T-cell (primary cell): ENCODE data around the gene RNGTT. TPM values are rescaled to one million over a fixed set of nuclear protein-coding genes. Genes with fewer than 3 reads are reported as not detected.

Experiments used
- ATAC-seq, 4 experiments: fragments of 200-7000 bp in 3 of 4; fragments of 150-1000 bp in 1 of 4; cut with Tn5 transposase; replicated peaks in 1 of 4; 1 replicate in 3 of 4; 2 replicates in 1 of 4; pipeline ENCODE4 v1.10.0; 2021; ENCODE audit warnings: moderate library complexity in 3 of 4, mild to moderate bottlenecking in 2 of 4, moderate number of reproducible peaks in 1 of 4
- CTCF ChIA-PET, 2 donors: fragments of 300-600 bp; sonication (Branson Sonifier 250); formaldehyde crosslinking; loops; one replicate each; lab custom pipeline; 2022; ENCODE audit warnings: antibody characterized with exemption in 2 of 2; lab: Charles Lee
- POLR2A ChIA-PET, 2 donors: fragments of 300-600 bp; sonication (Branson Sonifier 250); formaldehyde crosslinking; loops; one replicate each; lab custom pipeline; 2022; ENCODE audit warnings: antibody characterized with exemption in 2 of 2; lab: Charles Lee
- DNase-seq, 35 experiments: peaks; one replicate each; pipeline versions ENCODE4 v3.0.0 to v3.0.0-alpha.2; 2013 to 2023
- H3K27ac ChIP-seq: one replicate; pipeline ENCODE4 v1.5.1; 2013; ENCODE audit warnings: low read length
- H3K27me3 ChIP-seq, 2 experiments: replicated peaks in 1 of 2; 1 replicate in 1 of 2; 2 replicates in 1 of 2; pipeline versions ENCODE4 v1.6.1 to v1.7.0; 2013; ENCODE audit warnings: low read length in 1 of 2, mixed read lengths in 1 of 2; ENCODE audit not compliant: control insufficient read depth in 2 of 2, insufficient read depth in 2 of 2; ENCODE audit errors: extremely low read depth in 1 of 2
- H3K36me3 ChIP-seq, 2 donors: 1 replicate in 1 of 2; 2 replicates in 1 of 2; pipeline versions ENCODE4 v1.6.1 to v1.7.0; 2013; ENCODE audit warnings: low read length in 1 of 2; ENCODE audit not compliant: control insufficient read depth in 2 of 2, insufficient read depth in 1 of 2; ENCODE audit errors: extremely low read depth in 1 of 2
- H3K4me1 ChIP-seq, 2 experiments: 1 replicate in 1 of 2; 2 replicates in 1 of 2; pipeline versions ENCODE4 v1.6.1 to v1.7.0; 2013; ENCODE audit warnings: low read length in 2 of 2, mixed read lengths in 1 of 2; ENCODE audit not compliant: insufficient read depth in 2 of 2, control insufficient read depth in 1 of 2; ENCODE audit errors: extremely low read depth in 1 of 2
- H3K4me3 ChIP-seq, 2 donors: 1 replicate in 1 of 2; 2 replicates in 1 of 2; pipeline versions ENCODE4 v1.5.1 to v1.7.0; 2013; ENCODE audit warnings: mild to moderate bottlenecking in 2 of 2, low read length in 1 of 2, moderate library complexity in 1 of 2; ENCODE audit not compliant: control insufficient read depth in 1 of 2; ENCODE audit errors: extremely low read depth in 1 of 2
- H3K9me3 ChIP-seq: 2 replicates; pipeline ENCODE4 v1.7.0; 2013
- H3K27ac Mint-ChIP-seq, 2 donors: one replicate each; pipeline ENCODE4 v1.8.0; 2020 to 2021; ENCODE audit warnings: mild to moderate bottlenecking in 2 of 2, mixed read lengths in 2 of 2
- H3K27me3 Mint-ChIP-seq, 2 donors: one replicate each; pipeline ENCODE4 v1.8.0; 2021 to 2022; ENCODE audit warnings: mixed read lengths in 2 of 2
- H3K36me3 Mint-ChIP-seq: one replicate; pipeline ENCODE4 v1.8.0; 2021; ENCODE audit warnings: mixed read lengths
- H3K4me1 Mint-ChIP-seq, 3 donors: one replicate each; pipeline ENCODE4 v1.8.0; 2020 to 2022; ENCODE audit warnings: mixed read lengths in 3 of 3, mild to moderate bottlenecking in 1 of 3
- H3K4me3 Mint-ChIP-seq, 3 donors: one replicate each; pipeline ENCODE4 v1.8.0; 2020 to 2022; ENCODE audit warnings: mild to moderate bottlenecking in 3 of 3, mixed read lengths in 3 of 3, moderate library complexity in 3 of 3
- H3K9me3 Mint-ChIP-seq, 3 donors: one replicate each; pipeline ENCODE4 v1.8.0; 2020 to 2022; ENCODE audit warnings: mixed read lengths in 3 of 3
- WGBS: methylation state at CpG from one replicate; pipeline ENCODE4 v1.1.5; 2013; ENCODE audit warnings: missing lambda C conversion rate; ENCODE audit not compliant: insufficient coverage; 5-methylcytosine and 5-hydroxymethylcytosine counted together
- total RNA-seq, 35 experiments: library from RNA in 6 of 35; stranded (reverse) in 6 of 35; fragments of 120-200 nt in 1 of 35; gene quantifications; one replicate each; pipeline versions ENCODE4 v1.2.1 to v1.2.4 and lab custom pipeline; 2013 to 2026

RNGTT gene
- total RNA-seq, 5 donors from 2014 or later (not counting 1 experiment from before 2014, with no cell fraction given) = 16.6 to 22.2 (median 17.5) TPM

- Mint-ChIP-seq H3K4me3 (no peak overlapping the region), H3K36me3 (peaks cover 54% of the 10 kb centered on the region), H3K27ac (no peak overlapping the region), H3K9me3 (peaks cover 0 to 3% (median 0%) of the 10 kb centered on the region in 3 donors), H3K4me1 (no peaks in the 10 kb centered on the region), H3K27me3 (no peaks in the 10 kb centered on the region)
- no peaks in the 10 kb centered on the region for H3K9me3 ChIP-seq
- ChIA-PET CTCF (no interaction called here), POLR2A (no interaction called here)
- H3K4me3 ChIP-seq = no peak overlapping the region
- no peaks in the 10 kb centered on the region for H3K4me1 ChIP-seq
- WGBS = no CpG with 5 or more reads among the region's 1 CpG
- no peak for ATAC-seq
- no peaks in the 10 kb centered on the region for H3K27me3 ChIP-seq
- no peak for DNase-seq
- peaks cover 0 to 12% of the 10 kb centered on the region in 2 donors for H3K36me3 ChIP-seq
- no peak overlapping the region for H3K27ac ChIP-seq
Observed at GRCh38 chr6:88616380-88616779, 347.0 kb downstream of the RNGTT start.

- Histone ChIP-seq H3K36me3 (peaks cover 0 to 10% of the 10 kb centered on the region in 2 donors), H3K4me3 (no peak overlapping the region), H3K9me3 (no peaks in the 10 kb centered on the region), H3K4me1 (no peaks in the 10 kb centered on the region), H3K27ac (no peak overlapping the region), H3K27me3 (no peaks in the 10 kb centered on the region)
- Mint-ChIP-seq H3K27me3 (no peaks in the 10 kb centered on the region), H3K4me3 (no peak overlapping the region), H3K27ac (no peak overlapping the region), H3K9me3 (peaks cover 0 to 3% (median under 1%) of the 10 kb centered on the region in 3 donors), H3K4me1 (no peaks in the 10 kb centered on the region), H3K36me3 (peaks cover 63% of the 10 kb centered on the region)
- ChIA-PET CTCF (interaction anchor here in 1 of 2 donors (0.6 kb wide), 1 partner anchor 752 kb away, joined by 6 read pairs; no protein-coding TSS in a partner anchor), POLR2A (no interaction called here)
- ATAC-seq (no peak), DNase-seq (no peak)
- 100% methylated on average over 1 of the region's 3 CpGs for WGBS
Observed at GRCh38 chr6:88614316-88614877, 349.0 kb downstream of the RNGTT start.

GRCh38 chr6:88612631-88613030, 350.8 kb downstream of the RNGTT start:
- Mint-ChIP-seq H3K4me3 (peak overlapping the region in 1 of 3 donors; percentile 26), H3K27ac (no peak overlapping the region)

GRCh38 chr6:88611721-88612120, 351.7 kb downstream of the RNGTT start:
- Mint-ChIP-seq H3K27ac (no peak overlapping the region), H3K36me3 (peaks cover 62% of the 10 kb centered on the region), H3K4me1 (no peaks in the 10 kb centered on the region), H3K9me3 (peaks cover 4 to 6% (median 4%) of the 10 kb centered on the region in 3 donors), H3K4me3 (no peak overlapping the region), H3K27me3 (no peaks in the 10 kb centered on the region)
- DNase-seq = no peak
- Histone ChIP-seq H3K27me3 (no peaks in the 10 kb centered on the region), H3K4me1 (no peaks in the 10 kb centered on the region), H3K4me3 (no peak overlapping the region), H3K36me3 (peaks cover 0 to 13% of the 10 kb centered on the region in 2 donors), H3K27ac (no peak overlapping the region), H3K9me3 (no peaks in the 10 kb centered on the region)
- WGBS = no CpG with 5 or more reads among the region's 4 CpGs
- ChIA-PET POLR2A (no interaction called here), CTCF (no interaction called here)
- no peak for ATAC-seq

More at GRCh38 chr6:88612631-88613030, 350.8 kb downstream of the RNGTT start:
- no peaks in the 10 kb centered on the region for H3K4me1 Mint-ChIP-seq
- DNase-seq (no peak), ATAC-seq (no peak)
- Histone ChIP-seq H3K36me3 (peaks cover 0 to 13% of the 10 kb centered on the region in 2 donors), H3K27ac (no peak overlapping the region), H3K9me3 (no peaks in the 10 kb centered on the region), H3K4me3 (no peak overlapping the region), H3K27me3 (no peaks in the 10 kb centered on the region), H3K4me1 (no peaks in the 10 kb centered on the region)
- H3K36me3 Mint-ChIP-seq = peaks cover 63% of the 10 kb centered on the region
- H3K9me3 Mint-ChIP-seq = peaks cover 4 to 6% (median 4%) of the 10 kb centered on the region in 3 donors
- ChIA-PET CTCF (no interaction called here), POLR2A (interaction anchor here in 1 of 2 donors (0.8 kb wide), 1 partner anchor 444 kb away, joined by 8 read pairs; no protein-coding TSS in a partner anchor)
- H3K27me3 Mint-ChIP-seq = no peaks in the 10 kb centered on the region
- WGBS = 100% methylated on average over 2 of the region's 5 CpGs

- DNase-seq = no peak
- peaks cover 54% of the 10 kb centered on the region for H3K36me3 Mint-ChIP-seq
- H3K27ac Mint-ChIP-seq = no peak overlapping the region
- Histone ChIP-seq H3K4me3 (no peak overlapping the region), H3K9me3 (no peaks in the 10 kb centered on the region), H3K27me3 (no peaks in the 10 kb centered on the region), H3K4me1 (no peaks in the 10 kb centered on the region), H3K27ac (no peak overlapping the region), H3K36me3 (peaks cover 0 to 13% of the 10 kb centered on the region in 2 donors)
- H3K27me3 Mint-ChIP-seq = no peaks in the 10 kb centered on the region
- H3K4me3 Mint-ChIP-seq = no peak overlapping the region
- ChIA-PET POLR2A (no interaction called here), CTCF (no interaction called here)
- 100% methylated on average over 1 of the region's 3 CpGs for WGBS
- peaks cover 4 to 6% (median 4%) of the 10 kb centered on the region in 3 donors for H3K9me3 Mint-ChIP-seq
- ATAC-seq = no peak
- no peaks in the 10 kb centered on the region for H3K4me1 Mint-ChIP-seq
Observed at GRCh38 chr6:88609983-88610382, 353.4 kb downstream of the RNGTT start.

GRCh38 chr6:88605271-88605670, 358.1 kb downstream of the RNGTT start:
- peaks cover 0 to 3% of the 10 kb centered on the region in 2 donors for H3K36me3 ChIP-seq
- H3K4me3 ChIP-seq = no peak overlapping the region
- H3K27ac ChIP-seq = no peak overlapping the region
- no peaks in the 10 kb centered on the region for H3K27me3 ChIP-seq
- Mint-ChIP-seq H3K27ac (no peak overlapping the region), H3K4me1 (no peaks in the 10 kb centered on the region), H3K36me3 (peaks cover 9% of the 10 kb centered on the region), H3K27me3 (no peaks in the 10 kb centered on the region), H3K4me3 (no peak overlapping the region), H3K9me3 (peaks cover 4% of the 10 kb centered on the region in 3 donors)
- CTCF ChIA-PET = no interaction called here
- WGBS = 73% methylated on average over 2 of the region's 3 CpGs
- no peaks in the 10 kb centered on the region for H3K4me1 ChIP-seq
- DNase-seq (no peak), ATAC-seq (no peak)
- no peaks in the 10 kb centered on the region for H3K9me3 ChIP-seq
- POLR2A ChIA-PET = interaction anchor here in 1 of 2 donors (0.6 kb wide), 1 partner anchor 115 kb away, joined by 7 read pairs; no protein-coding TSS in a partner anchor
